CD14-positive monocyte (primary cell): ENCODE measurements around the gene WDR62. TPM values are rescaled to one million over a fixed set of nuclear protein-coding genes. Genes with fewer than 3 reads are reported as not detected.

Source experiments
- DNase-seq, 3 donors: peaks; one replicate each; pipeline ENCODE4 v3.0.0-alpha.2; 2011 to 2022
- H2AFZ ChIP-seq: 2 replicates; pipeline ENCODE4 v1.6.0; 2012; ENCODE audit warnings: mild to moderate bottlenecking, low read depth, low read length, inconsistent platforms; ENCODE audit not compliant: insufficient read depth, poor library complexity, severe bottlenecking
- H3K27ac ChIP-seq, 2 donors: 1 replicate in 1 of 2; 2 replicates in 1 of 2; pipeline ENCODE4 v1.5.1; 2012 to 2013; ENCODE audit warnings: low read length in 2 of 2, control low read depth in 1 of 2, inconsistent platforms in 1 of 2, low read depth in 1 of 2, mild to moderate bottlenecking in 1 of 2
- H3K27me3 ChIP-seq, 2 donors: one replicate each; pipeline versions ENCODE4 v1.6.0 to v1.6.1; 2011 to 2013; ENCODE audit warnings: low read length in 2 of 2; ENCODE audit not compliant: control insufficient read depth in 2 of 2, insufficient read depth in 2 of 2
- H3K36me3 ChIP-seq, 2 donors: replicated peaks in 1 of 2; 1 replicate in 1 of 2; 2 replicates in 1 of 2; pipeline versions ENCODE4 v1.5.1 to v1.6.1; 2012 to 2013; ENCODE audit warnings: low read length in 2 of 2, control low read depth in 1 of 2, inconsistent platforms in 1 of 2, mild to moderate bottlenecking in 1 of 2; ENCODE audit not compliant: insufficient read depth in 2 of 2, control insufficient read depth in 1 of 2
- H3K4me1 ChIP-seq, 2 donors: 1 replicate in 1 of 2; 2 replicates in 1 of 2; pipeline versions ENCODE4 v1.5.1 to v1.6.1; 2012 to 2013; ENCODE audit warnings: low read length in 2 of 2, control low read depth in 1 of 2, inconsistent platforms in 1 of 2, mild to moderate bottlenecking in 1 of 2, moderate library complexity in 1 of 2; ENCODE audit not compliant: insufficient read depth in 2 of 2, control insufficient read depth in 1 of 2
- H3K4me2 ChIP-seq: replicated peaks from 2 replicates; pipeline ENCODE3; 2012; ENCODE audit warnings: low read length, moderate library complexity, mild to moderate bottlenecking; ENCODE audit not compliant: poor library complexity, severe bottlenecking; ENCODE audit errors: extremely low read depth
- H3K4me3 ChIP-seq, 3 experiments: fragments of 200-600 bp in 1 of 3; sonication (generic) in 1 of 3; replicated peaks in 1 of 3; 1 replicate in 2 of 3; 2 replicates in 1 of 3; pipeline ENCODE4 v1.5.1; 2011 to 2013; ENCODE audit warnings: low read length in 3 of 3, mild to moderate bottlenecking in 3 of 3, control low read depth in 2 of 3, low read depth in 2 of 3, inconsistent platforms in 1 of 3, moderate library complexity in 1 of 3
- H3K79me2 ChIP-seq: 2 replicates; pipeline ENCODE4 v1.6.0; 2012; ENCODE audit warnings: mild to moderate bottlenecking, control low read depth, inconsistent platforms, low read length, moderate library complexity; ENCODE audit not compliant: insufficient read depth
- H3K9ac ChIP-seq: 2 replicates; pipeline ENCODE4 v1.6.0; 2017; ENCODE audit warnings: low read length, mild to moderate bottlenecking; ENCODE audit not compliant: insufficient read depth, poor library complexity, severe bottlenecking
- H3K9me3 ChIP-seq, 2 donors: replicated peaks in 1 of 2; 1 replicate in 1 of 2; 2 replicates in 1 of 2; pipeline versions ENCODE4 v1.5.1 to v1.6.1; 2012 to 2013; ENCODE audit warnings: low read length in 2 of 2, control low read depth in 1 of 2; ENCODE audit not compliant: control insufficient read depth in 1 of 2, insufficient read depth in 1 of 2
- H4K20me1 ChIP-seq: 2 replicates; pipeline ENCODE4 v1.6.0; 2012; ENCODE audit warnings: mild to moderate bottlenecking, low read length, control low read depth, moderate library complexity; ENCODE audit not compliant: insufficient read depth
- H3K27ac Mint-ChIP-seq, 7 donors: one replicate each; pipeline ENCODE4 v1.8.0; 2020; ENCODE audit warnings: mild to moderate bottlenecking in 7 of 7, mixed read lengths in 7 of 7, moderate library complexity in 6 of 7, inconsistent platforms in 2 of 7
- H3K27me3 Mint-ChIP-seq, 3 donors: one replicate each; pipeline ENCODE4 v1.8.0; 2021 to 2022; ENCODE audit warnings: low read depth in 3 of 3, mild to moderate bottlenecking in 3 of 3, mixed read lengths in 3 of 3, moderate library complexity in 3 of 3, inconsistent platforms in 1 of 3
- H3K36me3 Mint-ChIP-seq, 2 donors: one replicate each; pipeline ENCODE4 v1.8.0; 2020; ENCODE audit warnings: mixed read lengths in 2 of 2, inconsistent platforms in 1 of 2, mild to moderate bottlenecking in 1 of 2
- H3K4me1 Mint-ChIP-seq: one replicate; pipeline ENCODE4 v1.8.0; 2020; ENCODE audit warnings: mild to moderate bottlenecking, mixed read lengths
- H3K4me3 Mint-ChIP-seq, 2 donors: one replicate each; pipeline ENCODE4 v1.8.0; 2020; ENCODE audit warnings: mild to moderate bottlenecking in 2 of 2, mixed read lengths in 2 of 2, moderate library complexity in 1 of 2
- H3K9me3 Mint-ChIP-seq, 7 donors: one replicate each; pipeline ENCODE4 v1.8.0; 2020 to 2022; ENCODE audit warnings: mixed read lengths in 7 of 7, mild to moderate bottlenecking in 6 of 7, moderate library complexity in 6 of 7, inconsistent platforms in 2 of 7
- WGBS: methylation state at CpG from one replicate; pipeline ENCODE4 v1.1.5; 2013; ENCODE audit warnings: missing lambda C conversion rate; ENCODE audit not compliant: insufficient coverage; 5-methylcytosine and 5-hydroxymethylcytosine counted together
- intact Hi-C, 2 donors: fragments of 100-400 bp; cut with micrococcal nuclease; formaldehyde crosslinking; loops; one replicate each; pipeline versions ENCODE4 v1.15.0 to v1.15.1; 2023
- polyA plus RNA-seq, 3 donors: library from polyadenylated mRNA; depleted of rRNA in 1 of 3; unstranded in 2 of 3; stranded (reverse) in 1 of 3; fragments of 300-500 nt in 2 of 3; fragments of >200 nt in 1 of 3; fragmentation: Illumina TruSeq in 2 of 3; gene quantifications; 1 replicate in 2 of 3; 2 replicates in 1 of 3; pipeline ENCODE4 v1.2.3, GENCODE V29; 2012 to 2021
- TF ChIP-seq, protein P1 (sequence below): fragments of 200-600 bp; IDR thresholded peaks from one replicate; pipeline ENCODE4 v1.8.0; 2022; ENCODE audit warnings: antibody characterized with exemption, mild to moderate bottlenecking

WDR62 gene
- polyA plus RNA-seq, 3 donors: 0.05 to 0.88 TPM; not detected in 1

DNA sequence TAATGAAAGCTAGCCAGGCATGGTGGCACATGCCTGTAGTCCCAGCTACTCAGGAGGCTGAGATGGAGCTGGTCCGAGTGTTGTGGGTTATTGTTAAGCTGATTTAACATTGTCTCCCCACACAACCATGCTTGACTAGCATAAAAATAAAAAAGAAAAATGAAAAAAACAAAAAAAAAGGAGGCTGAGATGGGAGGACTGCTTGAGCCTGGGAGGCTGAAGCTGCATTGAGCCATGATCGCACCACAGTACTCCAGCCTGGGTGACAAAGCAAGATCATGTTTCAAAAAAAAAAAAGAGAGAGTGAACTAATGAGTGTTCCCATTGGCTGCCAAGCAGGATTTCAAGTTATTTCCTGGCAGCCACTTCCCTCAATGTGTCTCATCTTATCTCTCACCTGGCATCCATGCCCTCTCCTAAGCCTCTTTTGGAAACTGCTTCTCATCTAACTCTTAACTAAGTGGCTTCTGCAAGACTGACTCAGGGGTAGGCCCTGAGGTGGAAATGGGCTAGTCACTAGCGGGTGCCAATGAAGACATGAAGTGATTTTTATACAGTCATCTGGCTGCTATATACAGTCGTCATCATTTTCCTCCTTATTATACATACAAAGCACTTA is 5.5 kb upstream of the WDR62 start:
- Histone ChIP-seq H3K9ac (no peak overlapping the region), H3K79me2 (no peaks in the 10 kb centered on the region), H3K27me3 (no peaks in the 10 kb centered on the region), H3K4me1 (peaks cover 0 to 8% of the 10 kb centered on the region in 2 donors), H3K27ac (no peak overlapping the region), H3K4me3 (no peak overlapping the region), H2AFZ (no peak overlapping the region), H3K4me2 (no peak overlapping the region), H3K36me3 (no peaks in the 10 kb centered on the region), H4K20me1 (no peaks in the 10 kb centered on the region), H3K9me3 (no peaks in the 10 kb centered on the region)
- TF ChIP-seq, protein P1, sequence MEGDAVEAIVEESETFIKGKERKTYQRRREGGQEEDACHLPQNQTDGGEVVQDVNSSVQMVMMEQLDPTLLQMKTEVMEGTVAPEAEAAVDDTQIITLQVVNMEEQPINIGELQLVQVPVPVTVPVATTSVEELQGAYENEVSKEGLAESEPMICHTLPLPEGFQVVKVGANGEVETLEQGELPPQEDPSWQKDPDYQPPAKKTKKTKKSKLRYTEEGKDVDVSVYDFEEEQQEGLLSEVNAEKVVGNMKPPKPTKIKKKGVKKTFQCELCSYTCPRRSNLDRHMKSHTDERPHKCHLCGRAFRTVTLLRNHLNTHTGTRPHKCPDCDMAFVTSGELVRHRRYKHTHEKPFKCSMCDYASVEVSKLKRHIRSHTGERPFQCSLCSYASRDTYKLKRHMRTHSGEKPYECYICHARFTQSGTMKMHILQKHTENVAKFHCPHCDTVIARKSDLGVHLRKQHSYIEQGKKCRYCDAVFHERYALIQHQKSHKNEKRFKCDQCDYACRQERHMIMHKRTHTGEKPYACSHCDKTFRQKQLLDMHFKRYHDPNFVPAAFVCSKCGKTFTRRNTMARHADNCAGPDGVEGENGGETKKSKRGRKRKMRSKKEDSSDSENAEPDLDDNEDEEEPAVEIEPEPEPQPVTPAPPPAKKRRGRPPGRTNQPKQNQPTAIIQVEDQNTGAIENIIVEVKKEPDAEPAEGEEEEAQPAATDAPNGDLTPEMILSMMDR: no peak
- Mint-ChIP-seq H3K4me1 (peaks cover 4% of the 10 kb centered on the region), H3K4me3 (no peak overlapping the region), H3K9me3 (no peaks in the 10 kb centered on the region), H3K27me3 (no peaks in the 10 kb centered on the region), H3K36me3 (no peaks in the 10 kb centered on the region), H3K27ac (no peak overlapping the region)
- no peak for DNase-seq
- WGBS: 100% methylated on average over 1 of the region's 4 CpGs
- intact Hi-C loops: no loop called here

DNA sequence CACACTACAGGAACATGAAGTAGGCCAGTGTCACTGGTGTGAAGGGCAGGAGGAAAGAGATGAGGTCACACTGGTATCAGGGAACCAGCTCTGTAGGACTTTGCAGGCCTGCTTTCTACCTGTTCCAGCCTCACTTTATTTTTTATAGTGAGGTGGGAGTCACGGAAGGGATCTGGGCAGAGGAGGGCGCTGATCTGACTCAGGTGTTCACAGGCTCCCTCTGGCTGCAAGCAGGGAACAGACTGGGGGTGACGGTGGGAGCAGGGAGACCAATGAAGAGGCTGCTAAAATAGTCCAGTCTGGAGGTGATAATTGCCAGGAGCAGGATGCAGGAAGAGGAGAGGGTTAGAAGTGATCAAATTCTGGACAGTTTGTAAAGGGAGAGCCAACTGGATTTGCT is 3.5 kb upstream of the WDR62 start:
- no peak overlapping the region for H3K9ac ChIP-seq
- H3K9me3 ChIP-seq: no peaks in the 10 kb centered on the region
- Mint-ChIP-seq H3K9me3 (no peaks in the 10 kb centered on the region), H3K4me3 (no peak overlapping the region), H3K27me3 (no peaks in the 10 kb centered on the region), H3K36me3 (no peaks in the 10 kb centered on the region), H3K27ac (peak overlapping the region in 1 of 7 donors; percentile 50), H3K4me1 (peaks cover 14% of the 10 kb centered on the region)
- H3K4me1 ChIP-seq: peaks cover 12 to 18% of the 10 kb centered on the region in 2 donors
- DNase-seq: no peak
- H3K4me2 ChIP-seq: no peak overlapping the region
- 65% methylated on average over 2 of the region's 3 CpGs for WGBS
- no peak overlapping the region for H3K27ac ChIP-seq
- H3K36me3 ChIP-seq: no peaks in the 10 kb centered on the region
- no peaks in the 10 kb centered on the region for H4K20me1 ChIP-seq
- no peaks in the 10 kb centered on the region for H3K27me3 ChIP-seq
- H3K79me2 ChIP-seq: peaks cover 12% of the 10 kb centered on the region
- H3K4me3 ChIP-seq: no peak overlapping the region
- TF ChIP-seq, protein P1: no peak
- H2AFZ ChIP-seq: no peak overlapping the region
- intact Hi-C loops: loop anchor here (5.0 to 10.0 kb wide), 4 partner anchors 39 to 276 kb away; partner anchors contain the start of genes ALKBH6 (in 1 of the 2), ARHGAP33 (in 1 of the 2), HCST (in 1 of the 2) and NFKBID (in 1 of the 2)
